Measurements from ENCODE around the gene RXRA.

RXRA gene

GRCh38 chr9:134455934-134456755, 129.9 kb downstream of the RXRA start:
- Histone ChIP-seq H3K36me3 (no peaks in the 10 kb centered on the region), H3K4me1 (peaks cover 62 to 87% (median 86%) of the 10 kb centered on the region in 10 experiments), H3K9ac (peak overlapping the region; percentile 70 to 95 (median 79)), H3K4me3 (peak overlapping the region in 9 of 10 experiments; percentile 22 to 63 (median 39); a peak in 18 of 20 replicates), H3K4me2 (peak overlapping the region; percentile 86 to 98 (median 93)), H3K9me3 (replicated peaks in 1 of 11) (peaks cover 0 to under 1% (median 0%) of the 10 kb centered on the region in 11 experiments; a peak in 3 of 22 replicates), H3K27me3 (no peaks in the 10 kb centered on the region; a peak in 1 of 22 replicates), H4K20me1 (no peaks in the 10 kb centered on the region), H3K27ac (peak overlapping the region; percentile 75 to 100 (median 95))
- TF ChIP-seq Cebpa-rat (IDR thresholded peaks at IDR 0.05), result peak in 8 of 11 experiments; percentile 25 to 99 (median 74); a peak in 12 of 22 replicates

DNA sequence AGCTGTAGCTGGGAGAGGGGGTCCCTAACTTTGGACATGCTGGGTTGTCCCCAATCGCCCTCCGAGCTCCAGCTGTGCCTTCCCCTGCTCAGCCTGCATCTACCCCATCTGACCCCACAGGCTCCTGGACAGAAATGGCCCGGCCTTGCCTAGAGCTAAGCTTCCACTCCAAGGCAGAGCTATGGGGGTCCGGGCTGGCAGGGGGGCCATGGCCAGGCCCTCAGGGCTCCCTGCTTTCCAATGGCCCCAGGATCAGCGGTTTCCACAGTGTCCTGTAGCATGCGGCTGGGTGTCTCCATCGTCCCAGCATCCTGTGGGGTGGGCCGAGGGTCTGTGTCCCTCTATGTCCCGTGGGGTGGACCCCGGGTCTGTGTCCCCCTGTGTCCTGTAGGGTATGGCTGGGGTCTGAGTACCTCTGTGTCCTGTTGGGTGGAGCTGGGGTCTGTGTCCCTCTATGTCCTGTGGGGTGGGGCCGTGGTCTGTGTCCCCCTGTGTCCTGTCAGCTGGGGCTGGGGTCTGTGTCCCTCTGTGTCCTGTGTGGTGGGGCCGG, 130.6 kb downstream of the RXRA start:
- Histone ChIP-seq H4K20me1 (no peaks in the 10 kb centered on the region), H3K4me1 (peaks cover 63 to 90% (median 88%) of the 10 kb centered on the region in 10 experiments), H3K9ac (peak overlapping the region; percentile 57 to 95 (median 79)), H3K27ac (peak overlapping the region; percentile 62 to 100 (median 95)), H3K36me3 (no peaks in the 10 kb centered on the region), H3K27me3 (peaks cover 0 to under 1% (median 0%) of the 10 kb centered on the region in 11 experiments; a peak in 2 of 22 replicates), H3K9me3 (replicated peaks in 1 of 11) (peaks cover 4 to 7% (median 6%) of the 10 kb centered on the region in 11 experiments; a peak in 18 of 22 replicates), H3K4me2 (peak overlapping the region; percentile 86 to 98 (median 93)), H3K4me3 (peak overlapping the region in 9 of 10 experiments; percentile 21 to 63 (median 30); a peak in 14 of 20 replicates)
- no peak for TF ChIP-seq Cebpa-rat (IDR thresholded peaks at IDR 0.05)

DNA sequence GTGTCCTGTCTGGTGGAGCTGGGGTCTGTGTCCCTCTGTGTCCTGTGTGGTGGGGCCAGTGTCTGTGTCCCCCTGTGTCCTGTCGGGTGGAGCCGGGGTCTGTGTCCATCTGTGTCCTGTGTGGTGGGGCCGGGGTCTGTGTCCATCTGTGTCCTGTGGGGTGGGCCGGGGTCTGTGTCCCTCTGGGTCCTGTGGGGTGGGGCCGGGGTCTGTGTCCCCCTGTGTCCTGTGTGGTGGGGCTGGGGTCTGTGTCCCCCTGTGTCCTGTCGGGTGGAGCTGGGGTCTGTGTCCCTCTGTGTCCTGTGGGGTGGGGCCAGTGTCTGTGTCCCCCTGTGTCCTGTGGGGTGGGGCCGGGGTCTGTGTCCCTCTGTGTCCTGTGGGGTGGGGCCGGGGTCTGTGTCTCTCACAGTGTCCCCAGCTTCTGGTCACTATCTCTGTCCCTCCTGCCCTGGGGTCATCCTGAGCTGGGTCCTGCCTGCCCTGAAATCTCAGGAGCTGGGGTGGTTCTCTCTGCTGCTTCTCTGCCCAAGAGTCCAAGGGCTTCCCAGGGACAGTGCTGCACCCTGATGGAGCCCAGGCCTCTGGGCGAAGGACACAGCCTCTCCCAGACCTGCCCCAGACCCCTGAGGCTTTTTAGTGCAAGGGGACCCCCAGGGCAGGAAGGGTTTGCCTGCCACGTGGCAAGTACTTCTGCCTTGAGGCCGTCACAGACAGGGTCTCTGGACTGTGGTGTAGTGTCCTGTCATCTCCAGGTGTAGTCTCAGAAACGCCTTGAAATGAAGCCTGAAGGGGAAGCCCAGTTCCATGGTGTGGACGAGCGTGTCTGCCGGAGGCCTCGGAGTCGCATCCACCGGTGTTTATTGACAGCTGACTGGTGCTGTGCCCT, 131.3 kb downstream of the RXRA start:
- H3K27ac ChIP-seq, result peak overlapping the region; percentile 62 to 100 (median 95); a peak in 21 of 22 replicates
- H3K9ac ChIP-seq, result peak overlapping the region; percentile 57 to 95 (median 79); a peak in 21 of 22 replicates
- no peak for TF ChIP-seq Cebpa-rat (IDR thresholded peaks at IDR 0.05)
- H3K36me3 ChIP-seq, result no peaks in the 10 kb centered on the region
- H4K20me1 ChIP-seq, result no peaks in the 10 kb centered on the region
- peaks cover 5 to 11% (median 8%) of the 10 kb centered on the region in 11 experiments; a peak in 18 of 22 replicates for H3K9me3 ChIP-seq (replicated peaks in 1 of 11)
- H3K4me2 ChIP-seq, result peak overlapping the region; percentile 86 to 98 (median 93)
- H3K27me3 ChIP-seq, result peaks cover 0 to 7% (median 0%) of the 10 kb centered on the region in 11 experiments; a peak in 3 of 22 replicates
- H3K4me3 ChIP-seq, result peak overlapping the region in 4 of 10 experiments; percentile 29 to 43 (median 36); a peak in 5 of 20 replicates
- H3K4me1 ChIP-seq, result peaks cover 63 to 98% (median 96%) of the 10 kb centered on the region in 10 experiments

- peak overlapping the region; percentile 86 to 98 (median 93) for H3K4me2 ChIP-seq
- H3K9ac ChIP-seq, result peak overlapping the region in 9 of 11 experiments; percentile 16 to 95 (median 79); a peak in 15 of 22 replicates
- H3K36me3 ChIP-seq, result no peaks in the 10 kb centered on the region
- H3K9me3 ChIP-seq (replicated peaks in 1 of 11), result peaks cover 5 to 11% (median 8%) of the 10 kb centered on the region in 11 experiments; a peak in 18 of 22 replicates
- H3K27me3 ChIP-seq, result peaks cover 0 to 15% (median 0%) of the 10 kb centered on the region in 11 experiments; a peak in 3 of 22 replicates
- H3K4me1 ChIP-seq, result peaks cover 63 to 99% (median 97%) of the 10 kb centered on the region in 10 experiments
- H3K27ac ChIP-seq, result peak overlapping the region in 10 of 11 experiments; percentile 83 to 100 (median 96); a peak in 19 of 22 replicates
- no peak for TF ChIP-seq Cebpa-rat (IDR thresholded peaks at IDR 0.05)
- no peak overlapping the region for H3K4me3 ChIP-seq
- no peaks in the 10 kb centered on the region for H4K20me1 ChIP-seq
Measured at GRCh38 chr9:134458207-134459108, 132.2 kb downstream of the RXRA start.

GRCh38 chr9:134459164-134459563, 132.9 kb downstream of the RXRA start:
- Histone ChIP-seq H3K4me1 (peaks cover 62 to 99% (median 97%) of the 10 kb centered on the region in 10 experiments), H3K9me3 (replicated peaks in 1 of 11) (peaks cover 5 to 11% (median 8%) of the 10 kb centered on the region in 11 experiments; a peak in 18 of 22 replicates), H3K36me3 (no peaks in the 10 kb centered on the region), H3K9ac (peak overlapping the region in 5 of 11 experiments; percentile 75 to 95 (median 89); a peak in 9 of 22 replicates), H4K20me1 (no peaks in the 10 kb centered on the region), H3K27ac (peak overlapping the region in 8 of 11 experiments; percentile 86 to 100 (median 98); a peak in 14 of 22 replicates), H3K4me2 (peak overlapping the region; percentile 86 to 98 (median 93)), H3K4me3 (no peak overlapping the region), H3K27me3 (peaks cover 0 to 18% (median 0%) of the 10 kb centered on the region in 11 experiments; a peak in 3 of 22 replicates)
- TF ChIP-seq Cebpa-rat (IDR thresholded peaks at IDR 0.05), result no peak

- Histone ChIP-seq H3K27me3 (peaks cover 0 to 19% (median 0%) of the 10 kb centered on the region in 11 experiments; a peak in 3 of 22 replicates), H3K27ac (peak overlapping the region in 9 of 11 experiments; percentile 8 to 100 (median 97); a peak in 14 of 22 replicates), H3K9me3 (replicated peaks in 1 of 11) (peaks cover 5 to 11% (median 8%) of the 10 kb centered on the region in 11 experiments; a peak in 18 of 22 replicates), H4K20me1 (no peaks in the 10 kb centered on the region), H3K36me3 (no peaks in the 10 kb centered on the region), H3K9ac (peak overlapping the region in 5 of 11 experiments; percentile 5 to 95 (median 89); a peak in 6 of 22 replicates), H3K4me1 (peaks cover 57 to 96% (median 95%) of the 10 kb centered on the region in 10 experiments), H3K4me3 (no peak overlapping the region), H3K4me2 (peak overlapping the region; percentile 86 to 98 (median 93))
- TF ChIP-seq Cebpa-rat (IDR thresholded peaks at IDR 0.05), result no peak
Measured at GRCh38 chr9:134459573-134459972, 133.3 kb downstream of the RXRA start.

DNA sequence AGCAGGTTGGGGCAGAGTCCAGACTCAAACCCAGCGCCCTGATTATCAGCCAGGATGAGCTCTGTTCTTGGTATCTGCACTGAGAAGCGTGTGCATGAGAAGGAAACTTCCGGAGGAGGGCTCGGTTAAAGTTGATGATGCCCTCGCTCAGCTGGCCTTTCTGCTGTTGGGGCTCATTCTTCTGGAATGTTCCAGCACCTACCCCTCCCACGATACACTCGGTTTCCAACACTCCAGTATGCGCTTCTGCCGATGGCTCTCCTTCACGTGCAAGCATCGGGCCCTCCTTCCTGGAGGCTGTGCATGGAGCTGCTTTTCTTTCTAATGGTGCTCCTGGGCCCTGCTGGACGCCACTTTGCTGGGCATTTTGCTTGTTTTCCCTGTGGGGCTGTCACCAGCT, 134.0 kb downstream of the RXRA start:
- peaks cover 0 to 19% (median 0%) of the 10 kb centered on the region in 11 experiments; a peak in 3 of 22 replicates for H3K27me3 ChIP-seq
- peak overlapping the region in 4 of 11 experiments; percentile 97 to 100 (median 99); a peak in 6 of 22 replicates for H3K27ac ChIP-seq
- H3K36me3 ChIP-seq, result no peaks in the 10 kb centered on the region
- H3K9ac ChIP-seq, result peak overlapping the region in 1 of 11 experiments; percentile 95; a peak in 1 of 22 replicates
- H3K4me2 ChIP-seq, result peak overlapping the region in 10 of 11 experiments; percentile 86 to 98 (median 93); a peak in 18 of 22 replicates
- TF ChIP-seq Cebpa-rat (IDR thresholded peaks at IDR 0.05), result no peak
- H3K9me3 ChIP-seq (replicated peaks in 1 of 11), result peaks cover 5 to 11% (median 8%) of the 10 kb centered on the region in 11 experiments; a peak in 18 of 22 replicates
- no peak overlapping the region for H3K4me3 ChIP-seq
- H3K4me1 ChIP-seq, result peaks cover 51 to 90% (median 89%) of the 10 kb centered on the region in 10 experiments
- H4K20me1 ChIP-seq, result no peaks in the 10 kb centered on the region

All from BLaER1 treated with 17β-estradiol and CSF1 and Interleukin-3, amounts not matched to agents 10 nM and 100 nM (cell line).